LoVo (cell line): ENCODE measurements around the gene RPL29.
"Not testable (repeated sequence)": the region's sequence is repeated elsewhere in the genome, so short reads cannot be mapped to it uniquely, and the experiment has no call there.

Experiments used
- DNase-seq: peaks from one replicate; pipeline ENCODE4 v3.0.0-alpha.2; 2016; ENCODE audit warnings: low spot score

The RPL29 gene

GRCh38 chr3:52005571-52005986 is 9.9 kb upstream of the RPL29 start:
- DNase-seq, result no peak

- no peak for DNase-seq
Observed at GRCh38 chr3:52004906-52005395, 9.3 kb upstream of the RPL29 start.

- no peak for DNase-seq
Observed at GRCh38 chr3:52004163-52004787, 8.6 kb upstream of the RPL29 start.

- no peak for DNase-seq
Observed at GRCh38 chr3:52002748-52003147, 7.1 kb upstream of the RPL29 start.

- DNase-seq, result peak; percentile 72
Observed at GRCh38 chr3:52001443-52001974, 5.8 kb upstream of the RPL29 start.

- no peak for DNase-seq
Observed at GRCh38 chr3:51999846-52000245, 4.2 kb upstream of the RPL29 start.

- no peak for DNase-seq
Observed at GRCh38 chr3:51998774-51999173, 3.1 kb upstream of the RPL29 start.

- peak; percentile 73 for DNase-seq
Observed at GRCh38 chr3:51997935-51998596, 2.4 kb upstream of the RPL29 start.

GRCh38 chr3:51997172-51997571 is 1.5 kb upstream of the RPL29 start:
- DNase-seq, result no peak

GRCh38 chr3:51994530-51994929 is 1.2 kb downstream of the RPL29 start:
- DNase-seq, result no peak

- not testable (repeated sequence) for DNase-seq
Observed at GRCh38 chr3:51993657-51994056, 2.0 kb downstream of the RPL29 start.

GRCh38 chr3:51992017-51992682 is 3.5 kb downstream of the RPL29 start:
- DNase-seq, result no peak

- not testable (repeated sequence) for DNase-seq
Observed at GRCh38 chr3:51990501-51990971, 5.2 kb downstream of the RPL29 start.

GRCh38 chr3:51988286-51989146 is 7.2 kb downstream of the RPL29 start:
- DNase-seq, result no peak

GRCh38 chr3:51987568-51987967 is 8.1 kb downstream of the RPL29 start:
- DNase-seq, result no peak

- no peak for DNase-seq
Observed at GRCh38 chr3:51986010-51986947, 9.4 kb downstream of the RPL29 start.

- no peak for DNase-seq
Observed at GRCh38 chr3:51985063-51985462, 10.6 kb downstream of the RPL29 start.

GRCh38 chr3:51984269-51984647 is 11.4 kb downstream of the RPL29 start:
- no peak for DNase-seq

GRCh38 chr3:51983578-51984268 is 12.0 kb downstream of the RPL29 start:
- no peak for DNase-seq
